HepG2 (cell line): ENCODE data around the gene NDUFS2. TPM values are rescaled to one million over a fixed set of nuclear protein-coding genes. Genes with fewer than 3 reads are reported as not detected.

Experiments used
- CHCHD3 ChIP-seq: sonication (generic); formaldehyde crosslinking; IDR thresholded peaks from 2 replicates; pipeline ENCODE4 v1.8.0; 2022; ENCODE audit warnings: mild to moderate bottlenecking, missing genetic modification reagents, moderate library complexity
- HDAC1 ChIP-seq: sonication (generic); formaldehyde crosslinking; IDR thresholded peaks from 2 replicates; pipeline ENCODE4 v1.5.1; 2020; ENCODE audit warnings: mild to moderate bottlenecking, missing genetic modification reagents
- ISL2 ChIP-seq: sonication (generic); formaldehyde crosslinking; IDR thresholded peaks from 2 replicates; pipeline ENCODE4 v1.5.0; 2020; ENCODE audit warnings: missing genetic modification reagents
- KAT2B ChIP-seq: fragments of 150-350 bp; IDR thresholded peaks from 2 replicates; pipeline ENCODE4 v1.6.1; 2014; ENCODE audit warnings: low read depth, low read length, borderline replicate concordance
- KLF16 ChIP-seq, 2 experiments: sonication (generic) in 1 of 2; formaldehyde crosslinking in 1 of 2; IDR thresholded peaks; 2 replicates each; pipeline versions ENCODE4 v1.6.1 to v1.8.0; 2016 to 2023; ENCODE audit warnings: missing genetic modification reagents in 2 of 2, missing compliant biosample characterization in 1 of 2
- LCORL ChIP-seq, 2 experiments: fragments of 450-650 bp in 1 of 2; sonication (generic) in 1 of 2; formaldehyde crosslinking in 1 of 2; IDR thresholded peaks; 2 replicates each; pipeline versions ENCODE4 v1.5.0 to v1.6.1; 2017 to 2020; ENCODE audit warnings: antibody characterized with exemption in 1 of 2, missing genetic modification reagents in 1 of 2
- MED8 ChIP-seq: sonication (generic); formaldehyde crosslinking; IDR thresholded peaks from 2 replicates; pipeline ENCODE4 v1.8.1; 2023; ENCODE audit warnings: mild to moderate bottlenecking, missing genetic modification reagents; ENCODE audit not compliant: insufficient replicate concordance
- MTF2 ChIP-seq: sonication (generic); formaldehyde crosslinking; IDR thresholded peaks from 2 replicates; pipeline ENCODE4 v1.5.0; 2020; ENCODE audit warnings: missing genetic modification reagents, borderline replicate concordance
- NFRKB ChIP-seq: fragments of 450-650 bp; IDR thresholded peaks from 2 replicates; pipeline ENCODE4 v1.6.1; 2017
- PHF21A ChIP-seq: sonication (generic); formaldehyde crosslinking; IDR thresholded peaks from 2 replicates; pipeline ENCODE4 v1.5.0; 2020; ENCODE audit warnings: mild to moderate bottlenecking, missing genetic modification reagents
- REXO4 ChIP-seq: sonication (generic); formaldehyde crosslinking; IDR thresholded peaks from 2 replicates; pipeline ENCODE4 v1.8.0; 2022; ENCODE audit warnings: missing genetic modification reagents, mild to moderate bottlenecking, borderline replicate concordance
- SP5 ChIP-seq: IDR thresholded peaks from 2 replicates; pipeline ENCODE4 v1.6.1; 2016; ENCODE audit warnings: low read depth, borderline replicate concordance
- THYN1 ChIP-seq: sonication (generic); formaldehyde crosslinking; IDR thresholded peaks from 2 replicates; pipeline ENCODE4 v1.8.1; 2023; ENCODE audit warnings: low read depth, mild to moderate bottlenecking, moderate library complexity, missing genetic modification reagents, borderline replicate concordance
- ZBTB1 ChIP-seq: sonication (generic); formaldehyde crosslinking; IDR thresholded peaks from 2 replicates; pipeline ENCODE4 v1.4.0; 2020; ENCODE audit warnings: missing genetic modification reagents, borderline replicate concordance
- ZNF12 ChIP-seq: sonication (generic); formaldehyde crosslinking; IDR thresholded peaks from 2 replicates; pipeline ENCODE4 v1.5.0; 2020; ENCODE audit warnings: missing genetic modification reagents
- ZNF232 ChIP-seq: sonication (generic); formaldehyde crosslinking; IDR thresholded peaks from 2 replicates; pipeline ENCODE4 v1.4.0; 2020; ENCODE audit warnings: missing genetic modification reagents, borderline replicate concordance
- ZNF3 ChIP-seq: IDR thresholded peaks from 2 replicates; pipeline ENCODE4 v1.7.0; 2017; ENCODE audit warnings: inconsistent platforms
- ZNF33B ChIP-seq: sonication (generic); formaldehyde crosslinking; IDR thresholded peaks from 2 replicates; pipeline ENCODE4 v1.5.1; 2020; ENCODE audit warnings: mild to moderate bottlenecking, missing genetic modification reagents
- polyA plus RNA-seq, 8 experiments: library from polyadenylated mRNA; depleted of rRNA in 3 of 8; stranded (reverse) in 7 of 8; unstranded in 1 of 8; fragments of >200 nt; fragmentation: Illumina TruSeq in 4 of 8; extraction: Trizol in 4 of 8; gene quantifications; 2 replicates each; pipeline versions ENCODE4 v1.2.1 to v1.2.3, GENCODE V29; 2011 to 2016; ENCODE audit warnings: low read depth in 4 of 8, missing spikeins in 1 of 8, mixed read lengths in 1 of 8; ENCODE audit not compliant: insufficient read depth in 1 of 8
- total RNA-seq, 5 experiments: library from RNA; depleted of rRNA; stranded (reverse); fragments of >200 nt; fragmentation: Illumina TruSeq; extraction: Trizol; gene quantifications; 2 replicates each; pipeline ENCODE4 v1.2.3, GENCODE V29; 2016; ENCODE audit warnings: low read depth in 1 of 5
- TF ChIP-seq, protein P1 (sequence below): sonication (generic); formaldehyde crosslinking; IDR thresholded peaks from 2 replicates; pipeline ENCODE4 v1.5.0; 2020; ENCODE audit warnings: missing genetic modification reagents
- TF ChIP-seq, protein P2 (sequence below): sonication (generic); formaldehyde crosslinking; conservative IDR thresholded peaks from 2 replicates; pipeline ENCODE4 v1.5.0; 2020; ENCODE audit warnings: missing genetic modification reagents
- TF ChIP-seq, protein P3 (sequence below): sonication (generic); formaldehyde crosslinking; IDR thresholded peaks from 2 replicates; pipeline ENCODE4 v1.8.0; 2022; ENCODE audit warnings: mild to moderate bottlenecking, missing genetic modification reagents
- TF ChIP-seq, protein P4 (sequence below), 2 experiments: IDR thresholded peaks; 2 replicates each; pipeline ENCODE4 v1.6.1; 2011 to 2012; ENCODE audit warnings: low read length in 2 of 2, borderline replicate concordance in 1 of 2, low read depth in 1 of 2, mild to moderate bottlenecking in 1 of 2, moderate library complexity in 1 of 2

NDUFS2 gene
- total and polyA plus RNA-seq, 2 of the 13 experiments (the other 11 are each of a cell fraction or from before 2014, with no cell fraction given): 89.9 to 118 TPM

DNA sequence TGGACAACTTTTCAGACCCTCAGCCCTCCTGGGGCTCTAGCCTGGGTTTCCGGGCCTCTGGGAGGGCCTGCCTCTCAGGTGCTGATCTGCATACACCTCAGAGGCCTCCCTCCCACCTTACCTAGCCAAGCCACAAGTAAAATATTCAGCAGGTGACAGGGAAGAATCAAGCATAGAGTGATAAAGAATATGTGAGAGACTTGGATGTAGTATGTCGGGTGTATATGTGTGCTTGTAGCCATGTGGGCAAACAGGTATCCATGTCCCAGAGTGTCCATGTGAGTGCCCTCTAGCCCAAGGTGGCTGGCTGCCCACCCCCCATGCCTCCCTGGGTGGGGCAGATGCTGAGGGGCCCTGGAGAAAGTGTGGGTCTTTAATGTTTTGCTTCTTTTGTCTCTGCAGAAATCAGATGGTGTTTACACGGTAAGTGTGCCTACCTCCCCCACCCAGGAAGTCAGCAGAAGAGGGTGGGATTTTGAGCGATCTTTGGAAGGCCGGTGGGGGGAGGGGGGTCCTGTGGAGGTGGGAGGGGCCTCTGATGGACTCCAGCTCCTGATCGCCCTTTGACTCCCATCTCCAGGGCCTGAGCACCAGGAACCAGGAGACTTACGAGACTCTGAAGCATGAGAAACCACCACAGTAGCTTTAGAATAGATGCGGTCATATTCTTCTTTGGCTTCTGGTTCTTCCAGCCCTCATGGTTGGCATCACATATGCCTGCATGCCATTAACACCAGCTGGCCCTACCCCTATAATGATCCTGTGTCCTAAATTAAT is 16.3 kb downstream of the NDUFS2 start (continued):
- TF ChIP-seq LCORL (IDR thresholded peaks at IDR 0.05): no peak
- peak; percentile 75; the same call in 1 of the 2 replicates for TF ChIP-seq LCORL (CRISPR knock-in tag; IDR thresholded peaks at IDR 0.05)
- TF ChIP-seq ZNF12 (CRISPR knock-in tag): peak; percentile 73
- peak; percentile 77 for TF ChIP-seq HDAC1
- TF ChIP-seq CHCHD3 (CRISPR knock-in tag): 0 out of 2 replicates have a peak, but pooled peaks have one; percentile 40
- TF ChIP-seq ZNF232 (CRISPR knock-in tag): no peak
- no peak for TF ChIP-seq THYN1 (CRISPR knock-in tag)
- TF ChIP-seq, protein P1, sequence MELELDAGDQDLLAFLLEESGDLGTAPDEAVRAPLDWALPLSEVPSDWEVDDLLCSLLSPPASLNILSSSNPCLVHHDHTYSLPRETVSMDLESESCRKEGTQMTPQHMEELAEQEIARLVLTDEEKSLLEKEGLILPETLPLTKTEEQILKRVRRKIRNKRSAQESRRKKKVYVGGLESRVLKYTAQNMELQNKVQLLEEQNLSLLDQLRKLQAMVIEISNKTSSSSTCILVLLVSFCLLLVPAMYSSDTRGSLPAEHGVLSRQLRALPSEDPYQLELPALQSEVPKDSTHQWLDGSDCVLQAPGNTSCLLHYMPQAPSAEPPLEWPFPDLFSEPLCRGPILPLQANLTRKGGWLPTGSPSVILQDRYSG (CRISPR knock-in tag): no peak
- TF ChIP-seq SP5: peak; percentile 99
- no peak for TF ChIP-seq ZBTB1 (CRISPR knock-in tag)
- TF ChIP-seq NFRKB: no peak
- no peak for TF ChIP-seq KAT2B
- TF ChIP-seq MTF2 (CRISPR knock-in tag): no peak
- TF ChIP-seq, protein P2, sequence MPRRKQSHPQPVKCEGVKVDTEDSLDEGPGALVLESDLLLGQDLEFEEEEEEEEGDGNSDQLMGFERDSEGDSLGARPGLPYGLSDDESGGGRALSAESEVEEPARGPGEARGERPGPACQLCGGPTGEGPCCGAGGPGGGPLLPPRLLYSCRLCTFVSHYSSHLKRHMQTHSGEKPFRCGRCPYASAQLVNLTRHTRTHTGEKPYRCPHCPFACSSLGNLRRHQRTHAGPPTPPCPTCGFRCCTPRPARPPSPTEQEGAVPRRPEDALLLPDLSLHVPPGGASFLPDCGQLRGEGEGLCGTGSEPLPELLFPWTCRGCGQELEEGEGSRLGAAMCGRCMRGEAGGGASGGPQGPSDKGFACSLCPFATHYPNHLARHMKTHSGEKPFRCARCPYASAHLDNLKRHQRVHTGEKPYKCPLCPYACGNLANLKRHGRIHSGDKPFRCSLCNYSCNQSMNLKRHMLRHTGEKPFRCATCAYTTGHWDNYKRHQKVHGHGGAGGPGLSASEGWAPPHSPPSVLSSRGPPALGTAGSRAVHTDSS: no peak
- peak in 1 of 2 experiments; percentile 8; a peak in 1 of 4 replicates for TF ChIP-seq KLF16 (CRISPR knock-in tag; IDR thresholded peaks at IDR 0.05)
- no peak for TF ChIP-seq REXO4 (CRISPR knock-in tag)
- no peak for TF ChIP-seq ZNF3 (CRISPR knock-in tag)
- TF ChIP-seq MED8 (CRISPR knock-in tag): peak; percentile 85
- no peak for TF ChIP-seq ZNF33B (CRISPR knock-in tag)
- TF ChIP-seq PHF21A: peak; percentile 63; the same call in 1 of the 2 replicates
- peak; percentile 55; the same call in 1 of the 2 replicates for TF ChIP-seq ISL2 (CRISPR knock-in tag)
- TF ChIP-seq, protein P3, sequence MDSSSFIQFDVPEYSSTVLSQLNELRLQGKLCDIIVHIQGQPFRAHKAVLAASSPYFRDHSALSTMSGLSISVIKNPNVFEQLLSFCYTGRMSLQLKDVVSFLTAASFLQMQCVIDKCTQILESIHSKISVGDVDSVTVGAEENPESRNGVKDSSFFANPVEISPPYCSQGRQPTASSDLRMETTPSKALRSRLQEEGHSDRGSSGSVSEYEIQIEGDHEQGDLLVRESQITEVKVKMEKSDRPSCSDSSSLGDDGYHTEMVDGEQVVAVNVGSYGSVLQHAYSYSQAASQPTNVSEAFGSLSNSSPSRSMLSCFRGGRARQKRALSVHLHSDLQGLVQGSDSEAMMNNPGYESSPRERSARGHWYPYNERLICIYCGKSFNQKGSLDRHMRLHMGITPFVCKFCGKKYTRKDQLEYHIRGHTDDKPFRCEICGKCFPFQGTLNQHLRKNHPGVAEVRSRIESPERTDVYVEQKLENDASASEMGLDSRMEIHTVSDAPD: no peak
- TF ChIP-seq, protein P4, sequence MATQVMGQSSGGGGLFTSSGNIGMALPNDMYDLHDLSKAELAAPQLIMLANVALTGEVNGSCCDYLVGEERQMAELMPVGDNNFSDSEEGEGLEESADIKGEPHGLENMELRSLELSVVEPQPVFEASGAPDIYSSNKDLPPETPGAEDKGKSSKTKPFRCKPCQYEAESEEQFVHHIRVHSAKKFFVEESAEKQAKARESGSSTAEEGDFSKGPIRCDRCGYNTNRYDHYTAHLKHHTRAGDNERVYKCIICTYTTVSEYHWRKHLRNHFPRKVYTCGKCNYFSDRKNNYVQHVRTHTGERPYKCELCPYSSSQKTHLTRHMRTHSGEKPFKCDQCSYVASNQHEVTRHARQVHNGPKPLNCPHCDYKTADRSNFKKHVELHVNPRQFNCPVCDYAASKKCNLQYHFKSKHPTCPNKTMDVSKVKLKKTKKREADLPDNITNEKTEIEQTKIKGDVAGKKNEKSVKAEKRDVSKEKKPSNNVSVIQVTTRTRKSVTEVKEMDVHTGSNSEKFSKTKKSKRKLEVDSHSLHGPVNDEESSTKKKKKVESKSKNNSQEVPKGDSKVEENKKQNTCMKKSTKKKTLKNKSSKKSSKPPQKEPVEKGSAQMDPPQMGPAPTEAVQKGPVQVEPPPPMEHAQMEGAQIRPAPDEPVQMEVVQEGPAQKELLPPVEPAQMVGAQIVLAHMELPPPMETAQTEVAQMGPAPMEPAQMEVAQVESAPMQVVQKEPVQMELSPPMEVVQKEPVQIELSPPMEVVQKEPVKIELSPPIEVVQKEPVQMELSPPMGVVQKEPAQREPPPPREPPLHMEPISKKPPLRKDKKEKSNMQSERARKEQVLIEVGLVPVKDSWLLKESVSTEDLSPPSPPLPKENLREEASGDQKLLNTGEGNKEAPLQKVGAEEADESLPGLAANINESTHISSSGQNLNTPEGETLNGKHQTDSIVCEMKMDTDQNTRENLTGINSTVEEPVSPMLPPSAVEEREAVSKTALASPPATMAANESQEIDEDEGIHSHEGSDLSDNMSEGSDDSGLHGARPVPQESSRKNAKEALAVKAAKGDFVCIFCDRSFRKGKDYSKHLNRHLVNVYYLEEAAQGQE (IDR thresholded peaks at IDR 0.05; ENCODE audit: borderline replicate concordance in 1 of 2, low read depth in 1 of 2, low read length in 2 of 2): peak in 1 of 2 experiments; percentile 78; a peak in 2 of 4 replicates
